PC-9 (cell line): ENCODE measurements around the gene SIRT2. TPM values are rescaled to one million over a fixed set of nuclear protein-coding genes. Genes with fewer than 3 reads are reported as not detected.
"Not testable (repeated sequence)": the region's sequence is repeated elsewhere in the genome, so short reads cannot be mapped to it uniquely, and the experiment has no call there.

Experiments
- BruUV-seq: library from RNA; stranded (reverse); fragments of 400-500 nt; replicated peaks from 2 replicates; lab custom pipeline; 2021; lab: Mats Ljungman, UMichigan
- CTCF ChIA-PET: fragments of 300-600 bp; sonication (Branson Sonifier 250); formaldehyde crosslinking; loops from one replicate; lab custom pipeline; 2022; ENCODE audit warnings: antibody characterized with exemption; lab: Charles Lee
- POLR2A ChIA-PET: fragments of 300-600 bp; sonication (Branson Sonifier 250); formaldehyde crosslinking; loops from one replicate; lab custom pipeline; 2022; ENCODE audit warnings: antibody characterized with exemption; ENCODE audit not compliant: unreplicated experiment; lab: Charles Lee
- DNase-seq, 2 experiments: peaks; one replicate each; pipeline versions ENCODE4 v3.0.0 to v3.0.0-alpha.2; 2015 to 2022; ENCODE audit warnings: mixed read lengths in 1 of 2
- H2AFZ ChIP-seq: fragments of 200-600 bp; sonication (generic); 2 replicates; pipeline ENCODE4 v1.8.1; 2017; ENCODE audit warnings: antibody characterized with exemption
- H3F3A ChIP-seq: fragments of 200-600 bp; sonication (generic); 2 replicates; pipeline ENCODE4 v1.8.1; 2017; ENCODE audit warnings: antibody characterized with exemption, mild to moderate bottlenecking, low read depth; ENCODE audit not compliant: insufficient read depth
- H3K27ac ChIP-seq: fragments of 200-600 bp; sonication (generic); 2 replicates; pipeline ENCODE4 v1.6.1; 2016; ENCODE audit warnings: mixed run types
- H3K27me3 ChIP-seq: fragments of 200-600 bp; sonication (generic); 2 replicates; pipeline ENCODE4 v1.6.1; 2016; ENCODE audit warnings: low read depth, mixed run types; ENCODE audit not compliant: insufficient read depth
- H3K36me3 ChIP-seq: fragments of 200-600 bp; sonication (generic); 2 replicates; pipeline ENCODE4 v1.6.1; 2016; ENCODE audit warnings: low read depth, mixed run types
- H3K4me1 ChIP-seq: fragments of 200-600 bp; sonication (generic); replicated peaks from 2 replicates; pipeline ENCODE4 v1.6.1; 2016; ENCODE audit warnings: mixed run types; ENCODE audit not compliant: insufficient read depth
- H3K4me2 ChIP-seq: fragments of 200-600 bp; sonication (generic); 2 replicates; pipeline ENCODE4 v1.6.1; 2017; ENCODE audit warnings: mixed run types
- H3K4me3 ChIP-seq: fragments of 200-600 bp; sonication (generic); 2 replicates; pipeline ENCODE4 v1.6.1; 2016; ENCODE audit warnings: mixed run types
- H3K79me2 ChIP-seq: fragments of 200-600 bp; sonication (generic); 2 replicates; pipeline ENCODE4 v1.6.1; 2017; ENCODE audit warnings: low read depth, mixed run types
- H3K9me2 ChIP-seq: fragments of 200-600 bp; sonication (generic); 2 replicates; pipeline ENCODE4 v1.8.1; 2017; ENCODE audit warnings: mild to moderate bottlenecking; ENCODE audit not compliant: insufficient read depth
- H3K9me3 ChIP-seq: fragments of 200-600 bp; sonication (generic); 2 replicates; pipeline ENCODE4 v1.8.1; 2016; ENCODE audit warnings: low read depth; ENCODE audit not compliant: insufficient read depth
- H4K20me1 ChIP-seq: fragments of 200-600 bp; sonication (generic); 2 replicates; pipeline ENCODE4 v1.8.1; 2017; ENCODE audit not compliant: insufficient read depth
- EZH2 ChIP-seq: fragments of 200-600 bp; sonication (generic); IDR thresholded peaks from 2 replicates; pipeline ENCODE4 v1.8.0; 2017; ENCODE audit warnings: antibody characterized with exemption, low read depth
- intact Hi-C: fragments of 100-400 bp; cut with micrococcal nuclease; formaldehyde crosslinking; loops from one replicate; pipeline ENCODE4 v1.10.0; 2022; ENCODE audit not compliant: unreplicated experiment
- total RNA-seq: library from RNA; stranded (reverse); gene quantifications from 2 replicates; pipeline ENCODE4 v1.2.3, GENCODE V29; 2021
- TF ChIP-seq, protein P1 (sequence below): fragments of 200-600 bp; sonication (generic); conservative IDR thresholded peaks from 2 replicates; pipeline ENCODE4 v1.6.1; 2017; ENCODE audit warnings: mixed run types, antibody characterized with exemption, mild to moderate bottlenecking, moderate library complexity

The SIRT2 gene
- total RNA-seq, 1 experiment from 2014 or later = 32.9 TPM

DNA sequence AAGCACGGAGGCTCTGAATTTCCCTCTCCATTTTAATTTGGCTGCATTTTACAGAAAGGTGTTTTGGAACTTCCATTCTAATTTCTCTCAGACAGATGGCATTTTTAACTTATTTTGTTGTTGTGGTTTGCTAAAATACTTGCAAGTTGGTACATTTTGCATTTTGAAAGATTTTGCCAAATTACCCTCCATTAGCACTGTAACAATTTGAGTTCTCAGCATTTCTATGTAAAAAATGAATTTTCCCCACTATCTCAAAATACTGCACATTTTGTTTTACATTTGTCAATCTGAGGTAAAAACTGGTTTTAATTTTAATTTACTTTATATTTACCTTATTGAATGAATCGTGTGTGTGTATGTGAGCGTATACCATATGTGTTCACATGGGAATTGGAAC, 42.6 kb downstream of the SIRT2 start:
- CTCF ChIA-PET = interaction anchor here (0.7 kb wide), 1 partner anchor 37 kb away, joined by 6 read pairs; no protein-coding TSS in a partner anchor
- Histone ChIP-seq H3F3A (peaks cover 24% of the 10 kb centered on the region; the same call in 1 of the 2 replicates), H4K20me1 (no peaks in the 10 kb centered on the region), H3K36me3 (no peaks in the 10 kb centered on the region), H3K9me2 (no peaks in the 10 kb centered on the region), H3K9me3 (no peaks in the 10 kb centered on the region), H3K79me2 (peaks cover 6% of the 10 kb centered on the region; the same call in 1 of the 2 replicates), H3K27ac (no peak overlapping the region), H3K4me3 (no peak overlapping the region), H3K4me1 (peaks cover 19% of the 10 kb centered on the region), H3K4me2 (no peak overlapping the region), H2AFZ (no peak overlapping the region), H3K27me3 (no peaks in the 10 kb centered on the region)
- no peak for DNase-seq
- TF ChIP-seq EZH2 = no peak
- TF ChIP-seq, protein P1, sequence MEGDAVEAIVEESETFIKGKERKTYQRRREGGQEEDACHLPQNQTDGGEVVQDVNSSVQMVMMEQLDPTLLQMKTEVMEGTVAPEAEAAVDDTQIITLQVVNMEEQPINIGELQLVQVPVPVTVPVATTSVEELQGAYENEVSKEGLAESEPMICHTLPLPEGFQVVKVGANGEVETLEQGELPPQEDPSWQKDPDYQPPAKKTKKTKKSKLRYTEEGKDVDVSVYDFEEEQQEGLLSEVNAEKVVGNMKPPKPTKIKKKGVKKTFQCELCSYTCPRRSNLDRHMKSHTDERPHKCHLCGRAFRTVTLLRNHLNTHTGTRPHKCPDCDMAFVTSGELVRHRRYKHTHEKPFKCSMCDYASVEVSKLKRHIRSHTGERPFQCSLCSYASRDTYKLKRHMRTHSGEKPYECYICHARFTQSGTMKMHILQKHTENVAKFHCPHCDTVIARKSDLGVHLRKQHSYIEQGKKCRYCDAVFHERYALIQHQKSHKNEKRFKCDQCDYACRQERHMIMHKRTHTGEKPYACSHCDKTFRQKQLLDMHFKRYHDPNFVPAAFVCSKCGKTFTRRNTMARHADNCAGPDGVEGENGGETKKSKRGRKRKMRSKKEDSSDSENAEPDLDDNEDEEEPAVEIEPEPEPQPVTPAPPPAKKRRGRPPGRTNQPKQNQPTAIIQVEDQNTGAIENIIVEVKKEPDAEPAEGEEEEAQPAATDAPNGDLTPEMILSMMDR = no peak
- BruUV-seq = no TSS peak
- POLR2A ChIA-PET = no interaction called here
- intact Hi-C loops = no loop called here

DNA sequence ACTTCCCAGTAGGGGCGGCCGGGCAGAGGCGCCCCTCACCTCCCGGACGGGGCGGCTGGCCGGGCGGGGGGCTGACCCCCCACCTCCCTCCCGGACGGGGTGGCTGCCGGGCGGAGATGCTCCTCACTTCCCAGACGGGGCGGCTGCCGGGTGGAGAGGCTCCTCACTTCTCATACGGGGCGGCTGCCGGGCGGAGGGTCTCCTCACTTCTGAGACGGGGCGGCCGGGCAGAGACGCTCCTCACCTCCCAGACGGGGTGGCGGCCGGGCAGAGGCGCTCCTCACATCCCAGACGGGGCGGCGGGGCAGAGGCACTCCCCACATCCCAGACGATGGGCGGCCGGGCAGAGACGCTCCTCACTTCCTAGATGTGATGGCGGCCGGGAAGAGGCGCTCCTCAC, 43.7 kb downstream of the SIRT2 start:
- H3K4me3 ChIP-seq, DNase-seq, BruUV-seq, H3K27ac ChIP-seq, H3K9me3 ChIP-seq, intact Hi-C loops, H2AFZ ChIP-seq, H3K4me2 ChIP-seq, H3K36me3 ChIP-seq, CTCF ChIA-PET, H4K20me1 ChIP-seq, H3K27me3 ChIP-seq, H3K9me2 ChIP-seq: not testable (repeated sequence)
- Histone ChIP-seq H3F3A (peaks cover 30% of the 10 kb centered on the region), H3K4me1 (peaks cover 20% of the 10 kb centered on the region), H3K79me2 (peaks cover 11% of the 10 kb centered on the region; the same call in 1 of the 2 replicates)
- POLR2A ChIA-PET = interaction anchor here (0.6 kb wide), 1 partner anchor 174 kb away, joined by 7 read pairs; no protein-coding TSS in a partner anchor

DNA sequence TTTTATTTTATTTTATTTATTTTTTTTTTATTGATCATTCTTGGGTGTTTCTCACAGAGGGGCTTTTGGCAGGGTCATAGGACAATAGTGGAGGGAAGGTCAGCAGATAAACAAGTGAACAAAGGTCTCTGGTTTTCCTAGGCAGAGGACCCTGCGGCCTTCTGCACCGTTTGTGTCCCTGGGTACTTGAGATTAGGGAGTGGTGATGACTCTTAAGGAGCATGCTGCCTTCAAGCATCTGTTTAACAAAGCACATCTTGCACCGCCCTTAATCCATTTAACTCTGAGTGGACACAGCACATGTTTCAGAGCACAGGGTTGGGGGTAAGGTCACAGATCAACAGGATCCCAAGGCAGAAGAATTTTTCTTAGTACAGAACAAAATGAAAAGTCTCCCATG, 44.5 kb downstream of the SIRT2 start:
- intact Hi-C loops = loop anchor here (5.0 kb wide), 2 partner anchors 173 to 218 kb away; no protein-coding TSS in a partner anchor
- H3K9me3 ChIP-seq, H2AFZ ChIP-seq, CTCF ChIA-PET, H3K36me3 ChIP-seq, H3K4me3 ChIP-seq, H3K9me2 ChIP-seq, H3K27ac ChIP-seq, H3K4me2 ChIP-seq, DNase-seq, H4K20me1 ChIP-seq, H3K27me3 ChIP-seq, BruUV-seq: not testable (repeated sequence)
- peaks cover 11% of the 10 kb centered on the region; the same call in 1 of the 2 replicates for H3K79me2 ChIP-seq
- H3K4me1 ChIP-seq = peaks cover 19% of the 10 kb centered on the region
- H3F3A ChIP-seq = peaks cover 32% of the 10 kb centered on the region
- POLR2A ChIA-PET = interaction anchor here (0.6 kb wide), 1 partner anchor 174 kb away, joined by 7 read pairs; no protein-coding TSS in a partner anchor

DNA sequence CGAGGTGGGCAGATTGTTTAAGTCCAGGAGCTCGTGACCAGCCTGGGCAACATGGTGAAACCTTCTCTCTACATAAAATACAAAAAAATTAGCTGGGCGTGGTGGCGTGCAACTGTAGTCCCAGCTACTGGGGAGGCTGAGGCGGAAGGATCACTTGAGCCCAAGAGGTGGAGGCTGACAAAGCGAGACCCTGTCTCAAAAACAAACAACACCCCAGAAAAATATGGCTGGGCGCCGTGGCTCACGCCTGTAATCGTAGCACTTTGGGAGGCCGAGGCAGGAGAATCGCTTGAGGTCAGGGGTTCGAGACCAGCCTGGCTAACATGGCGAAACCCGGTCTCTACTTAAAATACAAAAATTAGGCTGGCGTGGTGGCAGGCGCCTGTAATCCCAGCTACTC, 46.2 kb downstream of the SIRT2 start:
- TF ChIP-seq, protein P1 = no peak
- no peak for TF ChIP-seq EZH2
- H3K27me3 ChIP-seq = no peaks in the 10 kb centered on the region
- H3K4me2 ChIP-seq = peak overlapping the region; percentile 83
- no peaks in the 10 kb centered on the region for H3K9me2 ChIP-seq
- peak overlapping the region; percentile 74 for H2AFZ ChIP-seq
- H4K20me1 ChIP-seq = peaks cover 8% of the 10 kb centered on the region
- peaks cover 40% of the 10 kb centered on the region for H3F3A ChIP-seq
- peaks cover 20% of the 10 kb centered on the region for H3K4me1 ChIP-seq
- no peak for DNase-seq
- ChIA-PET CTCF (interaction anchor here (1.2 kb wide), 1 partner anchor 35 kb away, joined by 6 read pairs; no protein-coding TSS in a partner anchor), POLR2A (no interaction called here)
- BruUV-seq = no TSS peak
- no peaks in the 10 kb centered on the region for H3K36me3 ChIP-seq
- intact Hi-C loops = loop anchor here (5.0 kb wide), 2 partner anchors 171 to 216 kb away; no protein-coding TSS in a partner anchor
- H3K27ac ChIP-seq = peak overlapping the region; percentile 94
- peaks cover 21% of the 10 kb centered on the region for H3K79me2 ChIP-seq
- no peaks in the 10 kb centered on the region for H3K9me3 ChIP-seq
- H3K4me3 ChIP-seq = peak overlapping the region; percentile 65
